NCI-H524 treated with DMSO at 0.1 percent for 48 hours (cell line): Measurements from ENCODE around the gene DUSP2.

Experiments
- DNase-seq: peaks from one replicate; lab custom pipeline; 2025; lab: John Stamatoyannopoulos, UW

DUSP2 gene, protein sequence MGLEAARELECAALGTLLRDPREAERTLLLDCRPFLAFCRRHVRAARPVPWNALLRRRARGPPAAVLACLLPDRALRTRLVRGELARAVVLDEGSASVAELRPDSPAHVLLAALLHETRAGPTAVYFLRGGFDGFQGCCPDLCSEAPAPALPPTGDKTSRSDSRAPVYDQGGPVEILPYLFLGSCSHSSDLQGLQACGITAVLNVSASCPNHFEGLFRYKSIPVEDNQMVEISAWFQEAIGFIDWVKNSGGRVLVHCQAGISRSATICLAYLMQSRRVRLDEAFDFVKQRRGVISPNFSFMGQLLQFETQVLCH

DNA sequence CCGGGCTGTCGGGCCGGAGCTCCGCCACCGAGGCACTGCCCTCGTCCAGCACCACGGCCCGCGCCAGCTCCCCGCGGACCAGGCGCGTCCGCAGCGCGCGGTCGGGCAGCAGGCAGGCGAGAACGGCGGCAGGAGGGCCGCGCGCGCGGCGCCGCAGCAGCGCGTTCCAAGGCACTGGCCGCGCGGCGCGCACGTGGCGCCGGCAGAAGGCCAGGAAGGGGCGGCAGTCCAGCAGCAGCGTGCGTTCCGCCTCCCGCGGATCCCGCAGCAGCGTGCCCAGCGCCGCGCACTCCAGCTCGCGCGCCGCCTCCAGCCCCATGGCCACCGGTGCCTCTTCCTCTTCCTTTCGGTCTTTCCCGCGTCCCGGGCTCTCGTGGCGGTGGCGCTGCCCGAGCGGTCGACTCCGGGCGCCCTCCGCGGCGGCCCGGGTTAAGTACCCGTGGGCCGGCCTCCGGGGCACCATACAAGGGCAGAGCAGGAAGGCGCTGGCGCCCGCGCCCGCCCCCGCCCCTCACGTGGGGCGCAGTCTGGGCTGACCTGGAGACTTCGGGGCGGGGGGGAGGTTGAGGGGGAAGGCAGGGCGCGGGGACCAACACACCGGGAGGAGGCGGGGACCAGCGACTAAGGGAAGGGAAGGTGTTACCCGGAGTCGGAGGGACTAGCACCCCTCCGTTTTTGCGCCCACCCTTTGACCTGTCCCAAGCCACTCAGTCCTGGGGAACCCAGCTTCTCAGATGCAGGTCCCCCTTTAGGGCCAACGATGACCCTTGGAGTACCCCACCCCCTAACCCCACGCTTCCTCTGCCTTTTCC, at the start of gene DUSP2:
Gene DUSP2 (minus strand): TSS at position 405 of the 812 bp plus-strand sequence. CDS start 86 bp downstream, at position 319.
- no peak for DNase-seq

DNA sequence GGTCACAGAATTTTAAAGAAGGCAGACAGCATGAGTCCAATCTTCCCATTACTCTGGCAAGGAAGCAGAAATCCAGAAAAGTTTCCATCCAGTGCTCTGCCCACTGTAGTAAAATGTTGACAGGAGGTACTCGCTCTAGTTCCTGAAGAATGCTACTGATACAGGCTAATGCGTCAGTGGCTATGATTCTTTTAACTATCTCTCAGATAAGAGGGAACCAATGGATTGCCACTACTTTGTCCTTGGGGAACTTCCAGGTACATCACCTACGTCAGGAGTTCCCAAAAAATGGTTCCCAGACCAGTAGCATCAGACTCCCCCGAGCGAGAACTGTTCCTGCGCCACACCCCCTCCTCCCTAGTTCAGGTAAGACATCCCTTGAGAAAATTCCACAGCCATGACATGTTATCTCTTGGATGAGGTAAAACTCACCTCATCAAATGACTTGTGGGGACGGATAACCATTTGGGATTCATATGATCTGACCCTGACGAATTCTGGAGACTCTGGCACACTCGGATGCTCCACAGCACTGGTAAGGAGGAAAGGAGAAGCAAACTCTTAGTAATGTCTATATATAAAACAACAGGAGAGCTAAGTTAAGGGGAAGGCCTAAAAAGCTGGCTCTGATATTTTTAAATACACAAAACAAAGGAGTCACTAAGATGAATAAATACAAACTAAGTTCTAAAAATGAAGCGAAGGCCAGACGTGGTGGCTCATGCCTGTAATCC, 46.9 kb upstream of the DUSP2 start:
- no peak for DNase-seq

DNA sequence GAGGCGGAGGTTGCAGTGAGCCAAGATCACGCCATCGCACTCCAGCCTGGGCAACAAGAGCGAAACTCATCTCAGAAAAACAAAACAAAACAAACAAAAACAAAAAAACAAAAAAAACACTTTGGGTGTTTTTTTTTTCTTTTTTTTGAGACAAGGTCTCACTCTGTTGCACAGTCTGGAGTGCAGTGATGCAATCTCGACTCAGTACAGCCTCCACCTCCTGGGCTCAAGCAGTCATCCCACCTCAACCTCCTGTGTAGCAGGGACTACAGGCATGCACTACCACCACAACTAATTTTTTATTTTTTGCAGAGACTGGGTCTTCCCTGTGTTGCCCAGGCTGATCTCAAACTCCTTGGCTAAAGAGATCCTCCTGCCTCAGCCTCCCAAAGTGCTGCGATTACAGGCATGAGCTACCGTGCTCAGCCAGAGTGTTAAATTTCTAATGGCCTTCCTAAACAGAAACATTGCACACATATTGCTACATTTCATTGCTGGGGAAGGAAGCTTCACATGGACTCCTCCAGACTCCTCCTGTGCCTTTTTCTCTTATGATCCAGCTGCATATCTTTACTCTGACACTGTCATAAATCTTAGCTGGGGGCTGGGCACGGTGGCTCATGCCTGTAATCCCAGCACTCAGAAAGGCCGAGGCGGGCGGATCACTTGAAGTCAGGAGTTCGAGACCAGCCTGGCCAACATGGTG, 43.7 kb upstream of the DUSP2 start:
- DNase-seq: no peak

DNA sequence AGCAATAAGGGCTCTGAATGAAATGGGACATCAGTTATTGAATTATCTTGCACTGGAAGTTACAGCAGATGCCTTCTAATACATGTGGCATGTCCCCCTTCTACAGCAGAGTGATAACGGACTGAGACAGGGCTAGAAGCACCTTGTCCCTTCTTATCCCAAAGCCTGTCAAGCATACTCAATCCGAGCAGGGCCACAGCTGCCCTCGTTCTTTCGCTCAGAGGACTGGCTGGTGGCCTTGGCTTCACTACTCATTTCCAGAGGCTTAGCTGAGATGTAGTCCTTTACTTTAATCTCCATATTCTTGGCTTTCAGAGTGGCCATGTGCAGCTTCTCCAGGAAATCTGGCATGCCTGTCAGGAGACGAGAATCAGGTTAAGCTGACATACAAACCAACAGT, 41.3 kb upstream of the DUSP2 start:
- DNase-seq: no peak

DNA sequence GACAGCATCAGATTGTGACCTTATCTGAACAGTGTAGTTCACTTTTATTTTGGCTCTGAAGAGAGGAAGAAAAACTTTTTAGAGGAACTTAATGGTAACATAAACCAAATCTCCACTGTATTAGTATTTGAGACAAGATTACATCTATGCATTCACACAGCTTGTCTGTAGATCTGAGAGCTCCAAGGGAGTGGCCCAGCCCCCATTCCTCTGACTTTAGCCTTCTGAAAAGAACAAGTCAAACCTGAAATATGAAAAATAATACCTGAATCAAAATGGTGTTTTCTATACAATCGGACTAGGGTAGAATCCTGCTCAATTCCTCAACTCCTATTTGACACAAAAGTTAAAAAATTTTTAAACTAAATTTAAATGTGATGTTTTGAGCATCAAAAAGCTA, 40.3 kb upstream of the DUSP2 start:
- no peak for DNase-seq

DNA sequence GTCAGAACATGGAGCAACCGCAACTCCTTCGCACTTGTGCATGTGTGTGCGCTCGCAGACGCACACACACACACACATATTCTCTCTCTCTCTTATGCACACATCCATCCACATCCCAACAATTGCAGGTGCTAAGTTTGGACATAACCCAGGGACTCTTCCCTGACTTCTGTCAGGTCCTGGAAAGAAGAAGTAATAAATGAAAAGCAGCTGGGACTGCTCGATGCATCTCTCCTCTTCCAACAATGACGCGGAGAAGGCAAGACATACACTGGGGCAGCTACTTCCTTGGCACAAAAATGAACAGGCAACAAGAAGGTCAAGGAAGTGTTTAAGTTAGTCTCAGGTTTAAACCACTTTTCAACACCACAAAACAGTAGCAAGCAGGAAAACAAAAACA, 39.7 kb upstream of the DUSP2 start:
- DNase-seq: no peak

DNA sequence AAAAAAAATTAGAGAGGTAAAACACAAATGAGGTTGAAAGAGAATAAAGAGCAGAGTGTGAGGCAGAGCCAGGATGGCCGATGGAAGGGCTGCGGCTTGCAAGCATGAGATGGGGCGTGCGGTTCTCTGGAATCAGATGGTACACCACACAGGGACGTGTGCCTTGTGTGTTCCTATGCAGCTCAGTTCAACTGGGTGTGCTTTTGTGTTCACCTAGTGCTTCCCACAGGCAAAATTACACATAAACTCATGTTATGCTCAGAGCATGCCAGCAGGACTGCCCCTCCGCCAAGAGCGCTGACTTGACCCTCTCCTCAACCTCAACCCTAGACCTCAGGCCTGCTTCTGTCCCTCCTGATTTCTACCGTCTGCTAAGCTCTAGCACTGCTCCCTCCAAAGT, 38.9 kb upstream of the DUSP2 start:
- no peak for DNase-seq

DNA sequence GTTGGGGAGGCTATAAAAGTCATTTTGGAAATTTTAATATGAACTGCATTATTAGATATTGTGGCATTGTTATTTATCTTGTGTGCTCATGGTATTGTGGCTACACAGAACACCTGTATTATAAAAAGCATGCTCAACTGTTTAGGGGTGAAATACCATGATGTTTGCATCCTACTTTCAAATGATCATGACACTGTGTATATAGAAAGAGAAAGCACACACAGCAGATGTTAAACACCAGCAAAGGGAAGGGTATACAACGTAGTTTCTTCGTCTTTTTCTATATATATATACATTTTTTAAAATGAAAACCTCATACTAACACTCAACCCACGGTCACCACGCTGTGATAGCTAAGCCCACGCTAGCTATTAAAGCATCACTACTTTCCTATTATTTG, 36.3 kb upstream of the DUSP2 start:
- no peak for DNase-seq

DNA sequence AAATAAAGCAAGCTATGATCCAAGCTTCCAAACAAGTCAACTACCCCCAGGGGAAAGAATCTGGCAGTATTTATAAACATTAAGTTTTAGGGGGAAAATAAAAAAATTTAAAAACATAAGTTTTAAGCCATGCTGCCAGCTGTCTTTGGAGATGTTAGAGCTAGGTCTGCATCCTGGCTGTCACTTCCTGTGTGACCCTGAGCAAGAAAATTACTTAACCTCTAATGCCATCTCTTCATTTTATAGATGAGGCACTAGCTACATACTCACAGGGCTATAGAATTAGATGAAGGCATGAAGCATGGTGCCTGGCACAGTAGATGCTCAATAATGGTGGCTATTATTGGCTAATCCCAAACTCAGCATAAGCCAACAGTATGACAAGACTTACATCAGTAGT, 35.3 kb upstream of the DUSP2 start:
- no peak for DNase-seq

DNA sequence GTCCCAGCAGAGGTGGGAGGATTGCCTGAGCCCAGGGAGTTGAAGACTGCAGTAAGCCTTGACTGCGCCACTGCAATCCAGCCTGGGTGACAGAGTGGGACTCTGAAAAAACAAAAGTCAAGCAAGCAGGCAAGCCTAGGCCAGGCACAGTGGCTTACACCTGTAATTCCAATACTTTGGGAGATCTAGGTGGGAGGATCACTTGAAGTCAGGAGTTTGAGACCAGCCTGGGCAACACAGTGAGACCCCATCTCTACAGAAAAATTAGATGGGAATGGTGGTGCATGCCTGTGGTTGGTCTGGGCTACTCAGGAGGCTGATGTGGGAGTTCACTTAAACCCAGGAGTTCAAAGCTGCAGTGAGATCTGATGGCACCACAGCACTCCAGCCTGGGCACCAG, 34.8 kb upstream of the DUSP2 start:
- DNase-seq: no peak

DNA sequence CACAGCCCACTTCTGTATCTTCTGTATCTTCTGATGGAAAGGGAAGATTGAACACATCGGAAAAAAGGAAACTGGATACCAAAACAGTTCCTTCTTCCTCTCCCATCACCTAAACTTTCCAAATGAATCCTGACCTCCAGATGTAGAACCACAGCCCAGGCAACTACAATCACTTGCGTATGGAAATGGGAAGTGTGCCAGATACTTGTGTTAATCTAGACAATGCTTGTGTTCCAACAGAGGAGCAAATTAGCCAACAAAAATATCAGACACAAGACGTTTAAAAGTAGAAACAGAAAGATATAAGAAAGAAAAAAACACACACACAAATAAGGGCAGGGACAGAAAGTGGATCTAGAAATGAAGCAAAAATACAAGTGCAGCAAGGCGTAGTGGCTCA, 31.4 kb upstream of the DUSP2 start:
- DNase-seq: no peak

DNA sequence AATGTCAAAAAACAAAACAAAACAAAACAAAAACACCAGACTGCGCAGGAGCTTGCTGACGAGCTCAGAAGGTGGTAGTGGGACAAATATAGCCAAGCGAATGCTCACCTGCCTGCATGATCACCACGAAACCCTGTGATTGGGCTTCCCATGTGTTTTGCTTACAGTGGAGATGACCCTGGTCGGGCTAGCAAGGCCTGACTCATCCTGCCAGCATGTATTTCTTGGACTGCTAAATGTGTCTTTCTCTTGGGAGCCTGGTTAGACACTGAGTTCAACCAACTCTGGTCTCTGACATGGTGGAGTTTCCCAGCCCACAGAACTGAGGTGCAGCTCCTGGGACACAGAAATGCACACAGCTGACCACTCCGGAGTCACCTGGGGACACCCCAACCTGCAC, 30.7 kb upstream of the DUSP2 start:
- DNase-seq: no peak

DNA sequence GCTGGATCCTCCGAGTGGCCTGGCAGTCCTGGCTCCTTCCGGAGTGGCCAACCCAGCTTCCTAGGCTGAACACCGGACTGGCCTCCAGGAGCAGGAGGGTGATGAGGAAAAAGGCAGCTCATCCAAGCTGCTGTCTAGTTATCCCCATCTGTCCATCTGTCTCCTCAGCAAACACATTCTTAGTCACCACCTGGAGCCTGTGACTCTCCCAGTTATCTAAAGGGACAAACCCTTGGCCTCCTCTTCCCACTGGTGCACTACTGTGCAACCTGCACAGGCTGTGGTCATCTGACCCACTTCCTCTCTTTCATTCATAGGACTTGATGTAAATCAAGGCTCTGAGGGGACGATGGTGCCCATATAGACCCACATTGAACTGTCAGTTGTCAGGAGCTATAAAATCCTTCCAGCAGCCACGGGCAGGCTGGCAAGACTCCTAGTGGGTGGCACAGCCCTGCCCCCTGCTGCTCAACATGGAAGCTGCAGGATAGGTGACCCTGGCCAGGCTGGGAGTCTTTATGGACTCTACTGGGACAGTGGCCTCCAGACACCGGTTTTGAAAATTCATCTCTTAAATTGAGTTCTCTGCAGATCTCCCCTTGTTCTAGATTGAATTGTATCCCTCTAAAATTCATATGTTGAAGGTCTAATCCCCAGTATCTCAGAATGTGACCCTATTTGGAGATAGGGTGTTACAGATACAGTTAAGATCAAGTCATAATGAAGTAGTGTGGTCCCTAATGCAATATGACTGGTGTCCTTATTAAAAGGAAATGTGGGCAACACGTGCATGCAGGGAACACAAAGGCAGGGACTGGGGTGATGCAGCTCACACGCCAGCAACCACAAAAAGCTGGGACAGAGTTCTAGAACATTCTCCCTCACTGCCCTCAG, 29.3 kb upstream of the DUSP2 start:
- peak; percentile 76 for DNase-seq

DNA sequence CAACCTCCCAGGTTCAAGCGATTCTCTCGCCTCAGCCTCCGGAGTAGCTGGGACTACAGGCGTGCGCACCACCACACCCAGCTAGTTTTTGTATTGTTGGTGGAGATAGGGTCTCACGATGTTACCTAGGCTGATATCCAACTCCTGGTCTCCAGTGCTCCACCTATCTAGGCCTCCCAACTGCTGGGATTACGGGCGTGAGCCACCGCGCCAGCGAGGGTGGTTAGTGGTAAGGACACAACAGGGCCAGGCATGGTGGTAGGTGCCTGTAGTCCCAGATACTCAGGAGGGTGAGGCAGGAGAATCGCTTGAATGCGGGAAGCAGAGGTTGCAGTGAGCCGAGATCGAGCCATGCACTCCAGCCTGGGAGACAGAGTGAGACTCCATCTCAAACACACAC, 26.6 kb upstream of the DUSP2 start:
- DNase-seq: no peak

DNA sequence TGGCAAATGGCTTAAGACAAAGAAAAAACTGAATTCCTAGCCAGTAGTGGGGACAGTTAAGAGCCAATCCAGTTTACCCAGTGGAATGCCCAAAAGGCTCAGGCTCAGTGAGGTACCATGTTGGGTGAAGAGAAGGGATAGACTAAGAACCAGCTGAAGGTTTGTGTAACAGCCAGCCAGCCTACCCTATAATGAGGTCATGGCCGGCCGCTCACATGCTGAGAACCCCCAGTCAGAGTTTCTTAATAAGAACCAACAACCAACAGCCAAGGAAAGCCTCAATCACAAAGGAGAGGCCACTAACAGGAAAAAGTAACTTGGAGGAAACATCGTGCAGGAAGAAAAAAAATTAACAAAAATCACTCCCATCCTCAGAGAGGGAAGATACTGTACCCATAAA, 25.4 kb upstream of the DUSP2 start:
- no peak for DNase-seq

DNA sequence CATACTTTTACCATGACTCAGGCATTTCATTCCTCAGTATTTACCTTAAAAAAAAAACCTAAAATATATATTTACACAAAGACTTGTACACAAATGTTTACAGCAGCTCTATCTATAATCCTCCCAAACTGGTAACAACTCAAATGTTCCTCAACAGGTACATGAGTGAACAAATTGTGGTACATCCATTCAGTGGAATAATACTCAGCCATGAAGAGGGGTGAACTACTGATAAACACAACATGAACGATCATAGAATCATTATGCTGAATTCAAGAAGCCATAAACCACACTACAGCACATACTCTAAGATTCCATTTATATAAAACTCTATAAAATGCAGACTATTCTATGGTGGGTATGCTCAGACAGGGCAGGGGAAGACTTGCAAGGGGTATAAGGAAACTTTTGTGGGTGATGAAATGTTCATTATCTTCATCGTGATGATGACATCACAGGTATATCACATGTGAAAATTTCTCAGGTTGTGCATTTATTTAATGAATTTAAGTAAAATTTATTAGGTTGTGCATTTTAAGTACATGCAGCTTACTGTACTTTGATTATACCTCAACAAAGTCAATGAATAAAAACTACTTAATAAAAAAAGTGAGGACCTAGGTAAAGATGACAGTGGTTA, 24.7 kb upstream of the DUSP2 start:
- DNase-seq: no peak

DNA sequence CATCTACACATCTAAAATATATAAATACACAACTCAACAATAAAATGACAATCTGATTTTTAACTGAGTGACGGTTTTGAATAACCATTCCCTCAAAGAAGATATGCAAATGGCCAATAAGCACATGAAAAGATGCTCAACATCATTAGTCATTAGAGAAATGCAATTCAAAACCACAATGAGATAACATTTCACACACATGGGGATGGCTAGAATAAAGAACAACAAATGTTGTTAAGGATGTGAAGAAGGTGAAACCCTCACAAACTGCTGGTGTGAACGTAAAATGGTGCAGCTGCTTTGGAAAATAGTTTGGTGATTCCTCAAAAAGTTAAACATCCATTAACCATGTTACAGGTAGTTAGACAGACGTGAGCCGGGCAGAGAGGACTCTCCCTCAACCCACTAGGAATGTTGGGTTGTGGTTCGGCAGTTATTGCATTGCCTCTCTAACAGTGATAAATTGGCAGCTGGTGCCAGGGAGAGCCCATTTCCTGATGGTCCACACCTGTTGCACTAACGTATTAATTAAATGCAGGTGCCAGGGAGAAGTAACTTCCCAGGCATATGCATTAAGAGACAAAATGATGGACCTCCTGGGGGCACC, 22.3 kb upstream of the DUSP2 start:
- DNase-seq: no peak

DNA sequence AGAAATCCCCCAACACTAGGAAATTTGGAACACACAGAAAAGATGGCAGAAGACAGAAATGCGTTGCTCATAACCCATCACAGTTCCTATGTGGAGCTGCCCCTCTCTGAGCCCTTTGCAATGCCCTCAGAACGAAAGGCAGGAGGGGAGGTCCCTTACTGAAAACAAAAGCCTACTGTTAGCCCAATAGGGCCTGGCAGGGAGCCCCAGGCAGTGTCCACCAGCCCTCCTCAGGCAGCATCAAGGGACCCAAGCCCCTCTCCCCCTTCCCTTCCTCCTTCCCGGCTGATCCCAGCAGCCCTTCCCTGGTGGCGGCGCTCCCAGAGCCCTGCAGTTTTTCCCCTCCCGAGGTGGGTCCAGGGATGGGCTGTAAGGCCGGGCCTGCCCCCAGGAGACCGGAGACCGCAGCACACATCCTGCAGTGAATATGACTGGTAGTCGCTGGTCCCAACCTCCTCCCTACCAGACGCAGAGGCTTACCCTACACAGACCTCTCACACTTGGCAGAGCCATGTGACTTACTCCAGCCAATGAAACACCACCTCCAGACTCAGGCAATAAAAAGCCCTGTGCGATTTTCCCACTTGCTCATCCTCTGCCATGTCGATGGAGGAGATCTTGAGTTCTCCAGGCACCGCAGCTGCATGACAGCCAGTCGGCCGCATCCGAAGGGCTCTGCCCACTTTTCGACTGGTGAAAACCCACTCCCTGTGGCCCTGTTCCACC, 19.4 kb upstream of the DUSP2 start:
- no peak for DNase-seq

DNA sequence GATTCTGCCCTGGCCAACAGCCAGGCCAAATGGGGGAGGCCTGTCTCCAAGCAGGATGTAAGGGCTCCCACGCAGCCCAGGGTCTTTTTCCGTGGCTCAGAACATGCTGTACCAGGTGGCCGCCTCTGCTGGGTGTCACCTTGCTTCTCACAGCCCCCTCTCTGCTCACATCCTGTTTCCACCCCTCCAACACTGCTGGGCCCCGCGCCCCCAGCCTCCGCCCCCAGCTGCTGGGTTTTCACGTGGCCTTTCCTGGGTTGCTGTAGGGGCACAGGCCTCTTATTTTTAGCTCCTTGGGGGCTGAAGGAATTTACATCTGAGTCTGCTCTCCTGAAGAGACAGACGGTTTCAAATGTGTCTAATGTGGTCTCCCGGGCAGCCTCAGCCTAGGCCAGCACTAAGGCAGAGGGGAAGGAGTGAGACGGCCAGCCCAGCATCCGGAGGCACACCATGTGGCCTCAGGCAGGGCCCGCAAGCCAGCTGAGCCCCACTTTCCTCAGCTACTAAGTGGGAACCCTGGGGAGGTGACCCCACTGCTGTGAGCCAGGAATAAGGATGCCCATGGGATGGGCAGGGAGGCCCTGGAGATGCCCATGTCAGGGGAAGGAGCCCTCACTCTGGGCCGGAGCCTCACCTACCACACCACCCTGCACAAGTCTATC, 18.7 kb upstream of the DUSP2 start:
- no peak for DNase-seq
